Body of pancreas (tissue), 4 donors: ENCODE measurements around the gene ASB15.
"Not testable (repeated sequence)": the region's sequence is repeated elsewhere in the genome, so short reads cannot be mapped to it uniquely, and the experiment has no call there.

Experiments used
- CTCF ChIP-seq, 7 experiments: fragments of 450-650 bp in 4 of 7; fragments of 200-600 bp in 3 of 7; sonication (generic) in 3 of 7; IDR thresholded peaks; one replicate each; pipeline ENCODE4 v1.5.1; 2016 to 2019; ENCODE audit warnings: antibody characterized with exemption in 7 of 7
- POLR2A ChIP-seq, 3 donors: fragments of 450-650 bp; IDR thresholded peaks; one replicate each; pipeline ENCODE4 v1.6.1; 2016; ENCODE audit warnings: antibody characterized with exemption in 3 of 3, mild to moderate bottlenecking in 2 of 3

DNA sequence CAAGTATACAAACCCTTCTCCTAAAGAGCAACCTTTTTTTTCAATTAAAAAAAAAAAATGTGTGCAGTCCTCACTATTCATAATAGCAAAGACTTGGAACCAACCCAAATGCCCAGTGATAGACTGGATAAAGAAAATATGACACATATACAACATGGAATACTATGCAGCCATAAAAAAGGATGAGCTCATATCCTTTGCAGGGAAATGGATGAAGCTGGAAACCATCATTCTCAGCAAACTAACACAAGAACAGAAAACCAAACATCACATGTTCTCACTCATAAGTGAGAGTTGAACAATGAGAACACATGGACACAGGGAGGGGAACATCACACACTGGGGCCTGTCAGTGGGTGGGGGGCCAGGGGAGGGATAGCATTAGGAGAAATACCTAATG, 49.5 kb upstream of the ASB15 start:
- not testable (repeated sequence) for TF ChIP-seq POLR2A, CTCF (IDR thresholded peaks at IDR 0.05)
